Activated T-helper 17 cell treated with anti-CD3 and anti-CD28 coated beads, Interleukin-2, amount 50 U/mL, for 72 hours (primary cell): Measurements from ENCODE around the gene SLC22A23. TPM values are rescaled to one million over a fixed set of nuclear protein-coding genes. Genes with fewer than 3 reads are reported as not detected.
A peak's percentile ranks its signal among the peaks of the same experiment; 100 is the strongest.

Experiments
- ATAC-seq: fragments of 150-1000 bp; cut with Tn5 transposase; replicated peaks from 2 replicates; pipeline ENCODE4 v1.10.0; 2021; ENCODE audit warnings: mild to moderate bottlenecking, moderate library complexity
- H3K27ac Mint-ChIP-seq: one replicate; pipeline ENCODE4 v1.8.0; 2022; ENCODE audit warnings: mixed read lengths
- H3K27me3 Mint-ChIP-seq: one replicate; pipeline ENCODE4 v1.8.0; 2022; ENCODE audit warnings: mixed read lengths
- H3K36me3 Mint-ChIP-seq: one replicate; pipeline ENCODE4 v1.8.0; 2022; ENCODE audit warnings: low read depth, mild to moderate bottlenecking, mixed read lengths
- H3K4me1 Mint-ChIP-seq: one replicate; pipeline ENCODE4 v1.8.0; 2022; ENCODE audit warnings: mixed read lengths
- H3K4me3 Mint-ChIP-seq: one replicate; pipeline ENCODE4 v1.8.0; 2022; ENCODE audit warnings: mild to moderate bottlenecking, mixed read lengths
- H3K9me3 Mint-ChIP-seq: one replicate; pipeline ENCODE4 v1.8.0; 2022; ENCODE audit warnings: mixed read lengths
- total RNA-seq, 2 donors: library from RNA; stranded (reverse); gene quantifications; one replicate each; pipeline ENCODE4 v1.2.3, GENCODE V29; 2022

The SLC22A23 gene
- total RNA-seq, 2 donors from 2014 or later = 0.13 to 0.45 TPM

- Mint-ChIP-seq H3K27me3 (no peaks in the 10 kb centered on the region), H3K27ac (no peak overlapping the region), H3K36me3 (no peaks in the 10 kb centered on the region), H3K9me3 (no peaks in the 10 kb centered on the region), H3K4me3 (no peak overlapping the region), H3K4me1 (peaks cover 7% of the 10 kb centered on the region)
- ATAC-seq = no peak
These were observed 12.4 kb downstream of the SLC22A23 start for GRCh38 chr6:3444276-3445088.

- ATAC-seq = no peak
- Mint-ChIP-seq H3K4me1 (peaks cover 5% of the 10 kb centered on the region), H3K36me3 (no peaks in the 10 kb centered on the region), H3K27ac (no peak overlapping the region), H3K9me3 (no peaks in the 10 kb centered on the region), H3K27me3 (no peaks in the 10 kb centered on the region), H3K4me3 (no peak overlapping the region)
These were observed 13.7 kb downstream of the SLC22A23 start for GRCh38 chr6:3443221-3443515.

GRCh38 chr6:3442431-3443220 is 14.2 kb downstream of the SLC22A23 start:
- Mint-ChIP-seq H3K36me3 (no peaks in the 10 kb centered on the region), H3K9me3 (no peaks in the 10 kb centered on the region), H3K27ac (no peak overlapping the region), H3K27me3 (no peaks in the 10 kb centered on the region), H3K4me3 (no peak overlapping the region), H3K4me1 (peaks cover 5% of the 10 kb centered on the region)
- ATAC-seq = no peak

GRCh38 chr6:3440911-3441310 is 15.9 kb downstream of the SLC22A23 start:
- no peak overlapping the region for H3K27ac Mint-ChIP-seq
- ATAC-seq = peak; percentile 16
- H3K4me1 Mint-ChIP-seq = no peaks in the 10 kb centered on the region
- H3K9me3 Mint-ChIP-seq = no peaks in the 10 kb centered on the region
- H3K36me3 Mint-ChIP-seq = no peaks in the 10 kb centered on the region
- H3K4me3 Mint-ChIP-seq = no peak overlapping the region
- H3K27me3 Mint-ChIP-seq = no peaks in the 10 kb centered on the region

GRCh38 chr6:3439961-3440360 is 16.9 kb downstream of the SLC22A23 start:
- Mint-ChIP-seq H3K4me3 (no peak overlapping the region), H3K27ac (no peak overlapping the region), H3K4me1 (no peaks in the 10 kb centered on the region), H3K36me3 (no peaks in the 10 kb centered on the region), H3K27me3 (no peaks in the 10 kb centered on the region), H3K9me3 (no peaks in the 10 kb centered on the region)
- ATAC-seq = no peak

GRCh38 chr6:3438190-3439167 is 18.4 kb downstream of the SLC22A23 start:
- no peak for ATAC-seq
- no peak overlapping the region for H3K4me3 Mint-ChIP-seq
- no peaks in the 10 kb centered on the region for H3K4me1 Mint-ChIP-seq
- no peaks in the 10 kb centered on the region for H3K9me3 Mint-ChIP-seq
- H3K27me3 Mint-ChIP-seq = no peaks in the 10 kb centered on the region
- no peaks in the 10 kb centered on the region for H3K36me3 Mint-ChIP-seq
- no peak overlapping the region for H3K27ac Mint-ChIP-seq

- H3K27me3 Mint-ChIP-seq = no peaks in the 10 kb centered on the region
- no peak overlapping the region for H3K27ac Mint-ChIP-seq
- ATAC-seq = no peak
- no peaks in the 10 kb centered on the region for H3K9me3 Mint-ChIP-seq
- H3K4me3 Mint-ChIP-seq = no peak overlapping the region
- H3K36me3 Mint-ChIP-seq = no peaks in the 10 kb centered on the region
- H3K4me1 Mint-ChIP-seq = no peaks in the 10 kb centered on the region
These were observed 23.8 kb downstream of the SLC22A23 start for GRCh38 chr6:3433005-3433404.

- no peak for ATAC-seq
- Mint-ChIP-seq H3K4me3 (no peak overlapping the region), H3K4me1 (no peaks in the 10 kb centered on the region), H3K27me3 (no peaks in the 10 kb centered on the region), H3K9me3 (no peaks in the 10 kb centered on the region), H3K27ac (no peak overlapping the region), H3K36me3 (no peaks in the 10 kb centered on the region)
These were observed 24.4 kb downstream of the SLC22A23 start for GRCh38 chr6:3432416-3432815.

GRCh38 chr6:3431994-3432393 is 24.9 kb downstream of the SLC22A23 start:
- Mint-ChIP-seq H3K27ac (no peak overlapping the region), H3K9me3 (no peaks in the 10 kb centered on the region), H3K27me3 (no peaks in the 10 kb centered on the region), H3K4me1 (no peaks in the 10 kb centered on the region), H3K4me3 (no peak overlapping the region), H3K36me3 (no peaks in the 10 kb centered on the region)
- ATAC-seq = no peak

GRCh38 chr6:3429211-3429610 is 27.6 kb downstream of the SLC22A23 start:
- H3K4me3 Mint-ChIP-seq = no peak overlapping the region
- no peaks in the 10 kb centered on the region for H3K36me3 Mint-ChIP-seq
- no peak overlapping the region for H3K27ac Mint-ChIP-seq
- no peak for ATAC-seq
- H3K9me3 Mint-ChIP-seq = no peaks in the 10 kb centered on the region
- H3K27me3 Mint-ChIP-seq = peaks cover 3% of the 10 kb centered on the region
- H3K4me1 Mint-ChIP-seq = no peaks in the 10 kb centered on the region

GRCh38 chr6:3428700-3429099 is 28.1 kb downstream of the SLC22A23 start:
- H3K27me3 Mint-ChIP-seq = peaks cover 3% of the 10 kb centered on the region
- no peak for ATAC-seq
- no peak overlapping the region for H3K27ac Mint-ChIP-seq
- no peaks in the 10 kb centered on the region for H3K4me1 Mint-ChIP-seq
- H3K36me3 Mint-ChIP-seq = no peaks in the 10 kb centered on the region
- H3K4me3 Mint-ChIP-seq = no peak overlapping the region
- no peaks in the 10 kb centered on the region for H3K9me3 Mint-ChIP-seq

- no peak for ATAC-seq
- Mint-ChIP-seq H3K4me3 (no peak overlapping the region), H3K27ac (no peak overlapping the region), H3K4me1 (no peaks in the 10 kb centered on the region), H3K9me3 (no peaks in the 10 kb centered on the region), H3K27me3 (peaks cover 3% of the 10 kb centered on the region), H3K36me3 (no peaks in the 10 kb centered on the region)
These were observed 28.6 kb downstream of the SLC22A23 start for GRCh38 chr6:3428247-3428646.

GRCh38 chr6:3427687-3428085 is 29.2 kb downstream of the SLC22A23 start:
- H3K9me3 Mint-ChIP-seq = no peaks in the 10 kb centered on the region
- no peak for ATAC-seq
- H3K4me1 Mint-ChIP-seq = no peaks in the 10 kb centered on the region
- H3K36me3 Mint-ChIP-seq = no peaks in the 10 kb centered on the region
- H3K27me3 Mint-ChIP-seq = peaks cover 3% of the 10 kb centered on the region
- H3K27ac Mint-ChIP-seq = no peak overlapping the region
- H3K4me3 Mint-ChIP-seq = no peak overlapping the region

GRCh38 chr6:3426927-3427686 is 29.7 kb downstream of the SLC22A23 start:
- no peak overlapping the region for H3K27ac Mint-ChIP-seq
- ATAC-seq = no peak
- no peaks in the 10 kb centered on the region for H3K9me3 Mint-ChIP-seq
- no peaks in the 10 kb centered on the region for H3K4me1 Mint-ChIP-seq
- no peaks in the 10 kb centered on the region for H3K36me3 Mint-ChIP-seq
- H3K27me3 Mint-ChIP-seq = peaks cover 3% of the 10 kb centered on the region
- H3K4me3 Mint-ChIP-seq = no peak overlapping the region
